Bladder microvascular endothelial cell (primary cell): ENCODE results near the gene PATL2. TPM values are rescaled to one million over a fixed set of nuclear protein-coding genes. Genes with fewer than 3 reads are reported as not detected.

Source experiments
- total RNA-seq: library from RNA; depleted of rRNA; stranded (reverse); fragments of >200 nt; gene quantifications from 2 replicates; pipeline ENCODE4 v1.2.3, GENCODE V29; 2014

The PATL2 gene
- 0.06 and 0.16 TPM in 2 replicates for total RNA-seq

GRCh38 chr15:44711096-44711742 lies at the start of gene PATL2, which contains the start of gene B2M:
TSS of gene PATL2 (minus strand) at chr15:44711323. CDS start at chr15:44676490, 34,833 bp downstream.
TSS of gene B2M (plus strand) at chr15:44711517. CDS start at chr15:44711547, 30 bp downstream.

GRCh38 chr15:44736181-44736765 lies 25.1 kb upstream of the PATL2 start, which contains the start of gene TRIM69:
TSS of gene TRIM69 (plus strand) at chr15:44736528. CDS start at chr15:44736705, 177 bp downstream.

GRCh38 chr15:44663410-44664308 lies 47.5 kb downstream of the PATL2 start, which contains the start of gene SPG11:
TSS of gene SPG11 (minus strand) at chr15:44663662. CDS start at chr15:44663647, 15 bp downstream.

Other genes with a start within 250 kb of the PATL2 start
- 32.2 and 67.7 TPM in 2 replicates for gene EIF3J, start 174.2 kb downstream of the PATL2 start, total RNA-seq
- 24.6 and 63.8 TPM in 2 replicates for gene SPG11, start 47.7 kb downstream of the PATL2 start, total RNA-seq
- gene B2M, start 194 bp upstream of the PATL2 start, total RNA-seq: 2,993 and 3,532 TPM in 2 replicates
- gene TRIM69, start 25.2 kb upstream of the PATL2 start, total RNA-seq: 9.4 and 13.7 TPM in 2 replicates
- gene TERB2, start 245.4 kb upstream of the PATL2 start, total RNA-seq: not detected in 2 replicates